ENCODE data around the gene KCNJ6.

DNA sequence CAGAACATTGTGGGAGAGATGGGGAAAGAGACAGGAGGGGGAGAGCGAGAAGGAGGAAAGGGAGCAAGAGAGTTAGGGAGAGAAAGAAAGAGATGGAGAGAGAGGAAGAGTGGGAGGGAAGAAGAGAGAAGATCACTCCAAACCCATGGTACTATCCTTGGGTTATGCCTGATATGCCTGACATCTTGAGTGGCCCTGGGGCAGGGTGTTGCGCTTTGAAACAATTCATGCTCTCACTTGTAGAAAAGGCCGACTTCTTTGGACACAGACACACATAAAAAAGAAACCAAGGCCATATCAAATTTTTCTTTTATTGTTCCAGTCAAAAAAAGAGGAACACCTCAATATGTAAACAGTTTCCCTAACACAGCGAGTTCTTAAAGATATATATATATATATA is 309.2 kb downstream of the KCNJ6 start:
- TF ChIP-seq, protein P1, sequence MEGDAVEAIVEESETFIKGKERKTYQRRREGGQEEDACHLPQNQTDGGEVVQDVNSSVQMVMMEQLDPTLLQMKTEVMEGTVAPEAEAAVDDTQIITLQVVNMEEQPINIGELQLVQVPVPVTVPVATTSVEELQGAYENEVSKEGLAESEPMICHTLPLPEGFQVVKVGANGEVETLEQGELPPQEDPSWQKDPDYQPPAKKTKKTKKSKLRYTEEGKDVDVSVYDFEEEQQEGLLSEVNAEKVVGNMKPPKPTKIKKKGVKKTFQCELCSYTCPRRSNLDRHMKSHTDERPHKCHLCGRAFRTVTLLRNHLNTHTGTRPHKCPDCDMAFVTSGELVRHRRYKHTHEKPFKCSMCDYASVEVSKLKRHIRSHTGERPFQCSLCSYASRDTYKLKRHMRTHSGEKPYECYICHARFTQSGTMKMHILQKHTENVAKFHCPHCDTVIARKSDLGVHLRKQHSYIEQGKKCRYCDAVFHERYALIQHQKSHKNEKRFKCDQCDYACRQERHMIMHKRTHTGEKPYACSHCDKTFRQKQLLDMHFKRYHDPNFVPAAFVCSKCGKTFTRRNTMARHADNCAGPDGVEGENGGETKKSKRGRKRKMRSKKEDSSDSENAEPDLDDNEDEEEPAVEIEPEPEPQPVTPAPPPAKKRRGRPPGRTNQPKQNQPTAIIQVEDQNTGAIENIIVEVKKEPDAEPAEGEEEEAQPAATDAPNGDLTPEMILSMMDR (IDR thresholded peaks at IDR 0.05), result no peak
- TF ChIP-seq POLR2AphosphoS5 (IDR thresholded peaks at IDR 0.05; ENCODE audit: insufficient read depth in 1 of 2, low read depth in 1 of 2), result no peak
